Activated T-cell treated with anti-CD3 and anti-CD28 coated beads, Interleukin-2, amount 50 U/mL, for 48 hours (primary cell): Measurements from ENCODE around the gene SLC35D3.
"Not testable (repeated sequence)": the region's sequence is repeated elsewhere in the genome, so short reads cannot be mapped to it uniquely, and the experiment has no call there.

ENCODE experiments used
- DNase-seq, 2 experiments: peaks; one replicate each; pipeline ENCODE4 v3.0.0-alpha.2; 2020

The SLC35D3 gene

GRCh38 chr6:136921936-136922684 lies at the start of gene SLC35D3:
Gene SLC35D3, plus strand, starts transcription at chr6:136922301. Its CDS starts 128 bp downstream, at chr6:136922429.
- peak; percentile 40 to 51 for DNase-seq

GRCh38 chr6:136873748-136874147 lies 48.4 kb upstream of the SLC35D3 start:
- no peak for DNase-seq

- not testable (repeated sequence) for DNase-seq
These were observed 45.6 kb upstream of the SLC35D3 start for GRCh38 chr6:136876469-136876868.

GRCh38 chr6:136880748-136881460 lies 41.2 kb upstream of the SLC35D3 start:
- no peak for DNase-seq

- no peak for DNase-seq
These were observed 36.0 kb upstream of the SLC35D3 start for GRCh38 chr6:136886091-136886490.

- no peak for DNase-seq
These were observed 34.1 kb upstream of the SLC35D3 start for GRCh38 chr6:136887953-136888352.

GRCh38 chr6:136889271-136890193 lies 32.6 kb upstream of the SLC35D3 start:
- no peak for DNase-seq

GRCh38 chr6:136890194-136890839 lies 31.8 kb upstream of the SLC35D3 start:
- no peak for DNase-seq

- no peak for DNase-seq
These were observed 31.1 kb upstream of the SLC35D3 start for GRCh38 chr6:136890986-136891385.

GRCh38 chr6:136893187-136893586 lies 28.9 kb upstream of the SLC35D3 start:
- no peak for DNase-seq

GRCh38 chr6:136895901-136896300 lies 26.2 kb upstream of the SLC35D3 start:
- no peak for DNase-seq

GRCh38 chr6:136897071-136897470 lies 25.0 kb upstream of the SLC35D3 start:
- DNase-seq, result no peak

- no peak for DNase-seq
These were observed 20.8 kb upstream of the SLC35D3 start for GRCh38 chr6:136901212-136901784.

- not testable (repeated sequence) for DNase-seq
These were observed 17.6 kb upstream of the SLC35D3 start for GRCh38 chr6:136904477-136904876.

GRCh38 chr6:136914947-136915346 lies 7.2 kb upstream of the SLC35D3 start:
- no peak for DNase-seq

GRCh38 chr6:136918706-136919105 lies 3.4 kb upstream of the SLC35D3 start:
- DNase-seq, result no peak

- no peak for DNase-seq
These were observed 1.9 kb upstream of the SLC35D3 start for GRCh38 chr6:136920216-136920615.

- DNase-seq, result peak; percentile 31 to 45
These were observed 1.3 kb upstream of the SLC35D3 start for GRCh38 chr6:136920671-136921380.

- peak; percentile 31 to 32 for DNase-seq
These were observed 643 bp upstream of the SLC35D3 start for GRCh38 chr6:136921381-136921935.

GRCh38 chr6:136922685-136923006 lies 545 bp downstream of the SLC35D3 start:
- DNase-seq, result no peak
